ENCODE results near the gene VAMP8.
"Not testable (repeated sequence)": the region's sequence is repeated elsewhere in the genome, so short reads cannot be mapped to it uniquely, and the experiment has no call there.

VAMP8 gene

GRCh38 chr2:85600951-85601770, 23.8 kb downstream of the VAMP8 start:
- DNase-seq, result no peak

DNA sequence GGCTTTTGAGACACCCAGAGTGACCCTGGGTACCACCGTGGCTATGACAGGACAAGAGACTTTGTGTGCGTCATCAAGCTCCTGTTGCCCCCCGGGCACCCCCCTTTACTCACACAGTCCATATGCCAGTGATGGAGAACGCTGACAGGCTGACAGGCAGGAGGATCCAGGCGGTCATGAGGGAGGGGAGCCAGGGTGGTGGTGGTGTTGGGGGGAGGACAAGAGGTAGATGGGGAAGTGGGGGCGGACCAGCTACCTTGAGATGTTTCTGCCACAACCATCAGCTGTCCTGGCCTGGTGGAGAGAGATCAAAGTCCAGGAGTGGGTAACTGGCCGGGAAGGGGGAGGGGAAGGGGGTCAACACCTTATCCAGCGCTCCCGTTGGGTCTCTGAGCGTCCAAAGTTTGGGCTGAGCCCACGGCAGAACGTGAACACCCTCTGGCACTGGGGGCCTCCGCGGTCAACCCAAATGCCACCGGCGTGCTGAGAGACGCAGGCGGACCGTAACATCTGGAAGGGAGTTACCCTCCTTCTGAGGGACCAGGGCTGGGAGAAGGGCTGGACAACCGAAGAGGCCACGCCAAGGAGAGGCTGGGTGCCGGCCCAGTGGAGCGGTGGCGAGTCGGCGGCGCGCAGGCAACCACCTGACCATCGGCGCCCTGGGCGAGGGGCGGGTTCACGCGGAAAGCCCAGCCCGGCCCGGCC, 24.5 kb downstream of the VAMP8 start:
- DNase-seq, result peak; percentile 51

DNA sequence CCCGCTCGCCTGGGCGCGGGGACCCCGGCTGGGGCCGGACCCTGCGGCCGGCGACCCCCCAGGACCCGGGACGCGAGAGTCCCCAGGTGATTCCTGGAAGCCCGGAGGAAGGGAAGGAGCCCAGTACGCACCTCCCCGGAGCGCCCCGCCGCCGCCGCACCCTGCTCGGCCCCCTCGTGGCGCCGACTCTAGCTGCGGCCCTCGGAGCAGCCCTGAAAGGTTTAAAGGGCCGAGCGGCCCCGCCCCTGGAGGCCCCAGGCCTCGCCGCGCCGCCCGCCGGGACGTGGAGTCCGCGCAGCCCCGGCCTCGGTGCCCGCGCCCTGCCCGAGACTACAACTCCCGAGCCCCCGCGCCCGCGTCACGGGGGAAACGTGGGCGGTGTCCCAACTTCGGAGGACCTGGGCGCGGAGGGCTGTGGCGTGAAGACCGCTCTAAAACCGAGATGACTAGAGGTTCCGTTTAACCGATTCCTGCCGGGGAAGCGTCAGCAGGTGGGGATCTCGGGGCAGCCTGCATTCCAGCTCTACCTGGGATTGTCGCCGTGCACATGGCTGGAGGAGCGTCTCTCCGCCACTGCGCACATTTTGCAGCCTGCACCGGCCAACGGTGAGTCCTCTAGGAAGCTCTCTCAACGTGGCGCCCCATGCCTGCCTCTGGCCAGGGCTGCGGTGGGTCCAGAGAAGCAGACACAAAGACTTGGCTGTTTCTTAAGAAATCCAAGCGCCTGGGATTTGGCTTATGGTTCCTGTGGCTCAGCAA, 25.3 kb downstream of the VAMP8 start, which contains the start of gene TMEM150A:
Gene TMEM150A, minus strand, starts transcription at position 223 of the 759 bp plus-strand sequence. CDS start 750 bp downstream, outside the sequence.
- peak; percentile 88 for DNase-seq

DNA sequence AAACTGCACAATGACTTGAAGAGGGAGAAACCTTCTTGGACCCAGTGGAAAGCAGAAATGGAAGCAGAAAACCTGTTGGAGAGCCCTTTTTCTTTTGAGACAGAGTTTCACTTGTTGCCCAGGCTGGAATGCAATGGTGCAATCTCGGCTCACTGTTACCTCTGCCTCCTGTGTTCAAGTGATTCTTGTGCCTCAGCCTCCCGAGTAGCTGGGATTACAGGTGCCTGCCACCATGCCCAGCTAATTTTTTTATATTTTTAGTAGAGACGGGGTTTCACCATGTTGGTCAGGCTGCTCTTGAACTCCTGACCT, 26.7 kb downstream of the VAMP8 start:
- DNase-seq, result not testable (repeated sequence)

- no peak for DNase-seq
Observed at GRCh38 chr2:85604568-85605339, 27.4 kb downstream of the VAMP8 start.

- peak; percentile 84 for DNase-seq
Observed at GRCh38 chr2:85605406-85606115, 28.2 kb downstream of the VAMP8 start.

DNA sequence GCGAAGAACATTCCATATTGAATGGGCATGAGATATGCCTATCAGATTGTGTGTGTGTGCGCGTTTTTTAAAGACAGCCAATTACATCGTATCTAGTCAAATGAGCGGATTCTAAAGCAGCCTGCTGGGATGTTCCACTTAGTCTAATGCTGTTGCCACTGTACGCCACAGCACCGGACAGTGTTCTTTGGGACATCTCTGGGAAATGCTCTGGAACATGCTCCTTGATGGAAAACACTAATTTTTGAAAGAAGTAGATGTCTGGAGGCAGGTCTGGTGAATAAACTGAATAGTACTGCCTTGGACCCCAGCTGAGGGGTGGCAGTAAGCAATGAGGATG, 28.7 kb downstream of the VAMP8 start:
- DNase-seq, result no peak

DNA sequence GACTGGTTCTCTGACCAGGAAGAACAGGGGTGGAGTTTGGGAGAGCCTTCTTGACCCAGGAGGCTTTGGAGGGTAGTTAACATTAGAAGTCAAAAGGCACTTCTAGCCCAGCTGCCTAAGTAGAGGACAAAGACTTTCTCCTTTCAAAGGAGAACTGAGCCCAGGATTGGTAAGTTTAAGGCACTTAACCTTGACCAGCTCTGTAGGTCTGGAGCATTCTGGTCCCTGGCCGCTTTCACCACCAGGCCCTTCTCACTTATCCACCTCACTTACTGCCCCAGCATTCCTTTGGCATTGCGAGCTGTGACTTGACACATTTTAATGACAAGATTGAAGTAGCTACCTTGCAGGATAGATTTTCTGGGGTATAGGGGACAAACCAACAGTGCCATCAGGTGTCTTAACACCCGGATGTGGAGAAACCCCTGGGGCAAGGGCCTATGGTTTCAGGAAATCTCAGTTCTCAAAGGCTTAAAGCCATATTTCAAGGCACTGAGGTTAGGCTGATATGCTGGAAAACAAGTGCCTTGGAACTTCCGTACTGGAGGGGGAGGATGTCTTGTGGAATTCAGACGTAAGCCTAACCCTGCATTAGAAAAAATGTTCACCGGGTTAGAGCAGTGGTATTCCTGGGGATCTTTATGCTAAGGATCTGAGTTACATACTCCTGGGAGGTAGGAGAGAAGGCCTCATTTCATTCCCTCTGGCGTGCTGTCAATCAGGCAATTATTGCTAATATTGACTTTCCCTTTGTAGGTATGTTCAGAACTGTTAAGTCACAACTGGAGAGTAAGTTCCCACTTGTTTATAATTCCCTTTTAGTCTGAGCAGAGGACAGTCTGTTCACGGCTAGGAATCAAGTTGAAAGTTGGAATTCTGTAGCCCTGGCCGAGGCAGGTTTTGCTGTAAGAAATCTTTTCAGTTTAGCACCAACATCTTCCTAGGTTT, 30.2 kb downstream of the VAMP8 start:
- DNase-seq, result no peak

DNA sequence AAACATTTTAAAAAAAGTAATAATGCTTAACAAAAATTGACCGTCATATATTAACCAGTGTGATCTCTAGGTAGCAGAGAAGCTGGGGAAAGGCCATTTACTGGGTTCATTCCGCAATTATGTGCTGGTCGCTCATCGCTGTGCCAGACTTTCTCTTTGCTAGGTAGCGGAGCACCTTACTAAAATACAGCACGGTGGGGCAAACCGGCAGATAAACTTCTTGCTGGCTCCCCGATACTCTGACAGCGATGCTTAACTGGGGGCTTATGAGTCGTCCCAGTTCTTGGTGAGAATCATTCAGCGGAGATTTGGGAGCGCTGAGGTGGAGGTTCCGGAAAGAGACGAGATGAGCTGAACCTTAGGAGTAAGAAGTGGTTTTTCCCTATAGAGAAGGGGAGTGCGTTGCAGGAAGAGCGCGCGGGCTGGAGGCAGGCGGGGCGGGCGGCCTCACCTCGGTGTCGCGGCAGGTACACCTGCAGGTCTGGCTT, 33.9 kb downstream of the VAMP8 start:
- DNase-seq, result peak; percentile 23

DNA sequence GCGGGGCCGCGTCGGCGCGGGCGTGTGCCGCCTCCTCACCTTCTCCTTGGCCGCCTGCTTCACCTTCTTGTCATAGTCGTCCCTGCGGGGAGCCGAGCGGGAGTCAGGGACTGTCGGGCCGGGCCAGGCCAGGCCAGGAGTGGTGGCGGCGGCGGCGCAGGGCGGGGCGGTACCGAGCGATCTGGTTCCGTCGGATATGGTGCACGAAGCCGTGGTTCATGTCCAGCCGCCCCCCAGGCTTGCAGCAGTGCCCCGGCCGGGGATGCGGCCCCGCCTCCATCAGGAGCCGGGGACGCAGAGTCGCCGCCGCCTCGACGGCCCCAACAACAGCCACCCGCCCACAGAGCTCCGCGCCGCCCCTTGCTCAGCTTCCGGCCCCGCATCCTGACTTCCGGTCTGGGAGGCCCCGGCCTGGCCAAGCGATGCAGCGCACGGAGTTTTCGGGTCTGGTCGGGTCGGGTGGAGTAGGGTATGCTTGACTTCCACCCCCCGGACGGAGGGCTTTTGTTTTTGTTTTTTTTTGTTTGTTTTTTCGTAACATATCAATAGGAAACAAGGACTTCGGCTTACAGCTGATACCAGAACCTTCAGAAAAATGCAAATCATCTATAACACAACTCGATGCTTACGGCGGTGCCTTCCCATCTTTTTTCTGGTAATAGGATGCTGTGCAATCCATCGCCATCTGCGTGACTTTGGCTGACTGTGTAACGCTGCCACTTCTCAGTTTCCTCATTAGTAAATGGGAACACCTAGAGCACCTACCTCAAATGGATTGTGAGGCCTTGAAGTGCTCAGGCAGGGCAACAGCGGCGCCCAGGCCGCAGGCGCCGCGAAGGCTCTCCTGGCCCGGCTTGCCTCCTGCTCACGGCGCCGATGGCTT, 34.6 kb downstream of the VAMP8 start, which contains the start of gene C2orf68:
Gene C2orf68, minus strand, starts transcription at position 362 of the 883 bp plus-strand sequence. Its CDS starts 82 bp downstream, at position 280.
- DNase-seq, result peak; percentile 88

GRCh38 chr2:85613717-85614515, 36.5 kb downstream of the VAMP8 start:
- DNase-seq, result no peak

DNA sequence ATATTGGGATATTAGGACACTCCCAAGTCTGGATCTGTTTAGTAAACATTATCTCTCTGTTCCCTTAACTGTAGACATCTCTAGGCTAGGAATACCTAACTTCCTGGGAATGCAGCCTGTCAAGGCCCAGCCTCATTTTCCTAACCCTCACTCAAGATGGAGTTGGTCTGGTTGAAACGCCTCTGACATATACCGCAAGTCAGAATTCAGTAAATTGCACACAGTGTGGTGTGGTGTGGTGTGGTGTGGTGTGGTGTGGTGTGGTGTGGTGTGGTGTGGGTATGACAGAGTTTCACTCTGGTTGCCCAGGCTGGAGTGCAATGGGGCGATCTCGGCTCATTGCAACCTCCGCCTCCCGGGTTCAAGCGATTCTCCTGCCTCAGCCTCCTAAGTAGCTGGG, 37.4 kb downstream of the VAMP8 start:
- not testable (repeated sequence) for DNase-seq

DNA sequence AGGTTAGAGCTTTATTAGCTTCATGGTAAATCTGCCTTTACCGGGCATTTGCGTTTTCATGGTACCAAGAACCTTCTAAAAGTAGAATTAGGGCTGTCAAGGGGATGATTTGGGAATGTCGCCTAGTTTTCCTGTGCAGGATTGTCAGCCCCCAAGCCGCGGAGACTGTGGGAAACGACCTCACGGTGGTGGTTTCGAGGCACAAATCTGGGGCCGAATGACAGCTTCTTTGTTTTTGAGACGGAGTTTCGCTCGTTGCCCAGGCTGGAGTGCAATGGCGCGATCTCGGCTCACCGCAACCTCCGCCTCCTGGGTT, 38.0 kb downstream of the VAMP8 start:
- no peak for DNase-seq

GRCh38 chr2:85617723-85618122, 40.3 kb downstream of the VAMP8 start:
- not testable (repeated sequence) for DNase-seq

DNA sequence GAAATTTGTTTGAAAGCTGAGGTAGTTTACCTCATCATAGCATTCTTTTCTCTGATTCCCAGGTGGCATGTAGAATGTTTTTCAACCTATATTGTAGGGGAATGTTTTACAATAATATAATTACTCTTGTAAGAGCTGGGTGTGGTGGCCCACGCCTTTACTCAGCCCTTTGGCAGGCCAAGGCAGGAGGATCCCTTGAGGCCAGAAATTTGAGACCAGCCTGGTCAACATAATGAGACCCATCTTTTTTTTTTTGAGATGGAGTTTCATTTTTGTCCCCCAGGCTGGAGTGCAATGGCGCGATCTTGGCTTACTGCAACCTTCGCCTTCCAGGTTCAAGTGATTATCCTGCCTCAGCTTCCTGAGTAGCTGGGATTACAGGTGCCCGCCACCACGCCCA, 42.2 kb downstream of the VAMP8 start:
- no peak for DNase-seq

GRCh38 chr2:85621338-85621737, 44.0 kb downstream of the VAMP8 start:
- DNase-seq, result no peak

GRCh38 chr2:85623991-85624390, 46.6 kb downstream of the VAMP8 start:
- no peak for DNase-seq

GRCh38 chr2:85628658-85629057, 51.3 kb downstream of the VAMP8 start:
- DNase-seq, result no peak

DNA sequence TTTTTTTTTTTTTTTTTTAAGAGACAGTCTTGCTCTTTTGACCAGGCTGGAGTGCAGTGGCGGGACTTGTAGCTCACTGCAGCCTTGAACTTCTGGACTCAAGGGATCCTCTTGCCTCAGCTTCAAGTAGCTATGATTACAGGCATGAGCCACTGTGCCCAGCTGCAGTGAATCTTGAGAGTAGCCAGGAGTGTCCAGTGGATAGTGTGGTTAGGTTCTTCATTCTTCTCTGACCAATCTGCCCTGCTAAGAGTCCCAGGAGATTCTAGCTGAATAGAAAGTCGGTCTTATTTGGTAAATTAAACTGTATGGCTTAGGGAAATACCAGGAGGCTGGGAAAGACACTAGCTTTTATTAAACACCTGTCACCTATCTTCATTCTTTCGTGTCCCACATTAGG, 53.9 kb downstream of the VAMP8 start:
- no peak for DNase-seq

All from EL (cell line).